Measurements from ENCODE around the gene CIDEC. TPM values are rescaled to one million over a fixed set of nuclear protein-coding genes. Genes with fewer than 3 reads are reported as not detected.
"Not testable (repeated sequence)": the region's sequence is repeated elsewhere in the genome, so short reads cannot be mapped to it uniquely, and the experiment has no call there.

CIDEC gene
- total RNA-seq, 2 donors from 2014 or later = 1.2 to 2.9 TPM

DNA sequence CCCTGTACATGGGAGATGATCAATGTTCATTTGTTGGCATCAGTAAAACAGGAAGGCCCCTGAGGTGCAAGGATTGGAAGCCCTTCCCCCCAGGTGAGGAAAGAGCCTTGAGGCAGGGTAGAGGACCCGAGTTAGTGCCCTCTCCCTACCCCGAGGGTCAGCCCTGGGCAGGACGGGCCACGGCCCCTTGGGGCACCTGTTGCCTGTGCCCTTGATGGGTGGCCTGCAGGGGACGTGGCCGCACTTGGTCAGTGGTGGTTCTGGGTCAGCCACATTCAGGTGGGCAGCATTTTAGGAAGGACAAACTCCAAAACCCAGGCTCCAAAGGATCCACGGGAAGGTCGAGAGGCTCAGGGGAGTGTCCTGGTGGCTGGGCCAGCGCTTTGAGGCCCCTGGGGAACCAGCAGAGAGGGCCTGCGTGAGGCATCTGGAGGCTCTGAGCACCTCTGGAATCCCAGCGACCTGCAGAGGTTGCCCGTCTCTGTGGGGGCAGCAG, 20.5 kb downstream of the CIDEC start:
- intact Hi-C loops (cut with DNase I) = no loop called here
- peak; percentile 66 for DNase-seq (ENCODE audit: low spot score)

DNA sequence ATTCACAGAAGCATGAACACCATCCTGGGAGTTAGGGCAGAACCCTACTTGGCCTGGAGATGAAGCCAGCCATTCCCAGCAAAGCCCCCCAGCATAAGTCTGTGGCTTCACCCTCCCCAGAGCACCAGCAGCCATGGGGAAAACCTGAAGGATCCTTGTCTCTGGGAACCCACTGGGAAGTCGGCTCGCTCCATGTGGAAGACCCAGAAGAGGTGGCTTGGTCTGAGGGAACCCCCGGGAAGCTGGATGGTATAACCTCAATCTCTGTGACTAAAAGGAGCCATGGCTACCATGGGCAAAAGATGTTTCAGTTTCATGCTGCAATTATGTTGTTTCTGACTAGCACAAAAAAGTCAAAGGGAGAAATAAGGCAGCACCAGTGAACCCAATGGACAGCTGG, 24.5 kb downstream of the CIDEC start:
- DNase-seq (ENCODE audit: low spot score) = peak; percentile 18
- intact Hi-C loops (cut with DNase I) = no loop called here

DNA sequence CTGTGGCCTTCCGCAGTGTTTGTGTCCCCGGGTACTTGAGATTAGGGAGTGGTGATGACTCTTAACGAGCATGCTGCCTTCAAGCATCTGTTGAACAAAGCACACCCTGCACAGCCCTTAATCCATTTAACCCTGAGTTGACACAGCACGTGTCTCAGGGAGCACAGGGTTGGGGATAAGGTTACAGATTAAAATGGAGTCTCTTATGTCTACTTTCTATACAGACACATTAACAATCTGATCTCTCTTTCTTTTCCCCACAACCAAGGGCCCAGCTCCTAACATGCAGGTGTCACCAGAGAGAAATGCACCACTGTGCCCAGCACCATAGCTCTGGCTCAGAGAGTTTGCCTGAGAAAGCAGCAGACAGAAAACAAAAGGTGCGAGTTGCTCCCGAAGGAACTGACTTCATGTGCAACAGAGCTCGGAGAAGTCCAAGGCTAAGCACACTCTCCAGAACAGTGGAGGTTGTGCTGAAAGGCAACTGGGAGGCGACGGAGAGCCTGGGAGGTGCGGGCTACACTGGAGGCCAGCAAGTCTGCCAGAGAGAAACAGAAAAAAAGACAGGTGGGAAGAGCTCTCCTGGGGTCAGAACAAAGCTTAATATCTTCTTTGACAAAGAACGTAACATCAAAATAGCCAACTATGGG, 25.6 kb downstream of the CIDEC start:
- DNase-seq (ENCODE audit: low spot score) = peak; percentile 53
- intact Hi-C loops (cut with DNase I) = not testable (repeated sequence)

DNA sequence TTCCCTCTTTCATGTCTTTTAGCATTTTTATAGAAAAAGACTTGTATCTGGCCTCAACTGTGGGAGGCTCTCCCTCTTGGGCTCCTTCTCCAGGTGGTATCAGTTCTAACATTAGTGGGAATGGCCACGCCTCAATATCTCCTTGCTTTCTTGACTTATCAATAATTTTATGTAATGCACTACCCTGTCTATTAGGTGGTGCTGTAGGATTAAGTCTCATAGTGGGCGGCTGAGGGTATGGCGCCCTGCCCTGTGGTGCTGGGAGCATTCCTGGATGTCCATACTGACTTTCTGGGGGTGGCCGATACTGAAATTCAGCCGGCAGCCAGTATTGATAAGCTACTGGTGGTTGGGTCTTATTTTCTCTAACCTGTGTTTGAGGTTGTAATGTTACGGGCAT, 27.5 kb downstream of the CIDEC start:
- intact Hi-C loops (cut with DNase I) = no loop called here
- peak; percentile 60 for DNase-seq (ENCODE audit: low spot score)

DNA sequence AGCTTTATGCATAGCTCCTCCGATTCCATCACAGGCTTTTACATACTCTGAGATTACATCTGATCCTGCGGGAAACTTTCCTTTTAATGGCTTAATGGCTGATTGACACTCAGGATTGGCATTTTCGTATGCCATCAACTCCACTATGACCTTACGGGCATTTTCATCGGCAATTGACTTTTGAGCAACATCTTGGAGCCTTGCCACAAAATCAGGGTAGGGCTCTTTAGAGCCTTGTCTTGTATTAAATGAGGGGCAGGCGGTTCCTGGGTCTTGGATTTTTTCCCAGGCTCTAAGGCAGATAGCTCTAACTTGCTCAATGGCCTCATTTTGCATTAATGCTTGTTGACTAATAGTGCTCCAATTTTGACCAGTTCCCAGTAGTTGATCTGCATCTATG, 28.1 kb downstream of the CIDEC start:
- intact Hi-C loops (cut with DNase I); DNase-seq (ENCODE audit: low spot score): not testable (repeated sequence)

DNA sequence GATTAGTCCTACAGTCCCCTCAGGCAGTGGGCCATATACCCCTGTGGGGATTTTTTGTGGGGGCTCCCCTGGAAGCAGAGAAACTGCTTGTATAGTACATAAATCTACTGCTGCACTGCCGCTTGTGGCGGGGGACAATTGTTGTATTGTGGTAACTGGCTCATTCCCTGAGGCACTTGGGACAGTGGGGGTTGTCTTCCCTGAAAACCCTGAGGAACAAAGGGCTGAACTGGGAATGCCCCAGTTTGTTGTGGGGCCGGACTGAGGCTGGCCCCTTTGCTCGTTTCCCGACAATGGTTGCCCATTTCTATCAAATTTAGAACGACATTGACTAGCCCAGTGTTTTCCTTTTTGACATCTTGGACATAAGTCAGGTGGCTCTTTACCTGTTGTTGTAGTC, 28.7 kb downstream of the CIDEC start:
- intact Hi-C loops (cut with DNase I); DNase-seq (ENCODE audit: low spot score): not testable (repeated sequence)

DNA sequence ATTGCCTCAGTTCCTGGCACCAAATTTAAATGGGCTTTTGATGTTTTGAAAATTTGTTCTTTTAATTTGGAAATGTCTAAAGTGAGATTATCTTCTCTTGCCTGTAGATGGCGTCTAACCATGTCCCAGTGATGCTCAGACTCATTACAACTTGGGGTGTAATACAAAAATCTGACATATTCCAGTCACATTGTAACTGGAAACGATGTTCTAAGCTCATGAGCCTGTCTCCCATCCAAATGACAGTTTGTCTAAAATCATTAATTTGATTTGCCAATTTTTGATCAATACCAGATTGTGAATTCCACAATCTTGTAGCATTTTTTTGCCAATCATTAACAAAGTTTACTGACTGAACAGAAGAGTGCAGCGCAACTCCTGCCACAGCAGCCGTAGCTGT, 31.2 kb downstream of the CIDEC start:
- intact Hi-C loops (cut with DNase I) = loop anchor here in 1 of 2 donors (5.0 kb wide), 1 partner anchor 63 kb away; no protein-coding TSS in a partner anchor
- not testable (repeated sequence) for DNase-seq (ENCODE audit: low spot score)

DNA sequence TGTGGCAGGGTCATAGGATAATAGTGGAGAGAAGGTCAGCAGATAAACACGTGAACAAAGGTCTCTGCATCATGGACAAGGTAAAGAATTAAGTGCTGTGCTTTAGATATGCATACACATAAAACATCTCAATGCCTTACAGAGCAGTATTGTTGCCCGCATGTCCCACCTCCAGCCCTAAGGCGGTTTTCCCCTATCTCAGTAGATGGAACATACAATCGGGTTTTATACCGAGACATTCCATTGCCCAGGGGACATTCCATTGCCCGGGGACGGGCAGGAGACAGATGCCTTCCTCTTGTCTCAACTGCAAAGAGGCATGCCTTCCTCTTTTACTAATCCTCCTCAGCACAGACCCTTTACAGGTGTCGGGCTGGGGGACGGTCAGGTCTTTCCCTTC, 32.2 kb downstream of the CIDEC start:
- intact Hi-C loops (cut with DNase I) = loop anchor here in 1 of 2 donors (5.0 kb wide), 1 partner anchor 64 kb away; no protein-coding TSS in a partner anchor
- not testable (repeated sequence) for DNase-seq (ENCODE audit: low spot score)

DNA sequence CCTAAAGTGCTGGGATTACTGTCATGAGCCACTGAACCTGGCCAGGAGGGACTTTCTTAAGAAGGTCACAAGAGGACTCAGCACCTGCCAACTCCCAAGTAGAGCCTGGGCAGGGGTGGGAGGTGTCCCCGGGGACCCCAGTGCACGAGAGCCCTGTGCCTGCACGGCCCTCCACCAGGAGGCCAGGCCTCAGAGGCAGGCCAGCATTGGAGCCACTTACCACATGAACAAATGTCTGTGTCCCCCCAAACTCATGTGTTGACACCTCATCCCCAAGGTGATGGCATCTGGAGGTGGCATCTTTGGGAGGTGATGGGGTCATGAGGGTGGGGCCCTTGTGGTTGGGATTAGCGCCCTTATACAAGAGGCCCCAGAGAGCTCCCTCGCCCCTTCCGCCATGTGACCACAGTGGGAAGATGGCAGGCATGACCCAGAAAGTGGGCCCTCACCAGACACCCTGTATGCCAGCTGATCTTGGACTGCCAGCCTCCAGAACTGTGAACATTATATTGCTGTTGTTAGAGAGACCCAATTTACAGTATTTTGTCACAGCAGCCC, 33.0 kb downstream of the CIDEC start:
- DNase-seq (ENCODE audit: low spot score) = peak; percentile 78
- intact Hi-C loops (cut with DNase I) = loop anchor here in 1 of 2 donors (5.0 kb wide), 1 partner anchor 65 kb away; no protein-coding TSS in a partner anchor

DNA sequence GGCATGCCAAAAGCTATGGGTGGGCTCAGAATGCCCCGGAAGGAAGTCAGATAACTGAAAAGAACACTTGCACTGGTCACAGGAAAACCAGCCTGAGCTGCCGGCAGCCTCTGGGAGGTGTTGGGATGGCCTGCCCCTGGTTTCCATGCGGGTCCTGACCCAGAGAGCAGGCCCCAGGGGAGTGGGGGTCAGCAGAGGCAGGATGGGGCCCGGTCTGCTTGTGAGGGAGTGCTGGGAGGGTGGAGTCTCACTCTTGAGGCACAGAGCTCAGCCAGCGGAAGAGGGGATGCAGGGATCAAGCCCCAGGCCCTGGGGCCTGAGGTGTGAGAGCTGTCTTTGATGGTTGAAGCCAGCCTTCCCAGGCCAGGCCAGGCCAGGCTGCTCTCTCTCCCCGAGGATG, 33.8 kb downstream of the CIDEC start:
- DNase-seq (ENCODE audit: low spot score) = peak; percentile 74
- intact Hi-C loops (cut with DNase I) = loop anchor here in 1 of 2 donors (5.0 kb wide), 1 partner anchor 66 kb away; no protein-coding TSS in a partner anchor

DNA sequence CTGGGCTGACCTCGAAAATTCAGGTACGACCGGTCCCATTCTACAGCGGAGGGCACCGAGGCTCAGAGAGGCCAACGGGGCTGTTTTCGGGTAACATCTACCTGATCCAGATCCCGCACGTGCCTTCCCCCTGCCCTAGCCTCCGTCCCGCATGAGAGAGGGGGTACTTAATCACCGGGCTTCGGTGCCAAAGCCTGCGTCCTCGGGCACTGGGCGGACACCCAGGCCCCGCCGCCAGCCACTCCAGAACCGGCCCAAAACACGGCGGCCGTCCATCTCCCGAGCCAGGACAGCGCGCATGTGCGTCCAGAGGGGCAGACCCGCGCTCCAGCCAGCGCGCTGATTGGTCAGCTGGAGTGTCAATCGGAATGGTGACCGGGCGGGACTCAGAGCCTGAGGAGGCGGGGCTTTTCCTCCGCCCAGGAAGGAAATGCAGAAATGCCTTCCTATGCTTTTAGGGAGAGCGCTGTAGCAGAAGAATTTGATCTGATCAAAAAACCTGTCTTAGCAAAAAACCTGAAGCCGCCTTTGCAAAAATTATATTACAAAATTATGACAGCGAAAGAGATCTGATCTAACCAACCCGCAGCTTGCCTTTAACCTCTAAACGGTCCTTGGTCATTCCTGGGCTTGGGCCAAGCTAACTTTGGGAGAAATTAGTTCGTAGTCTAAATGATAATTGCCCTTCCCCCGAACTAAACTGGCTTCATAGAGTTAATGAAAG, 36.2 kb downstream of the CIDEC start, which contains the start of gene RPUSD3:
TSS of gene RPUSD3 (minus strand) at position 294 of the 724 bp plus-strand sequence. CDS start at position 276, 18 bp downstream.
- intact Hi-C loops (cut with DNase I) = loop anchor here in 1 of 2 donors (5.0 kb wide), 1 partner anchor 73 kb away; the partner anchor contains the start of gene IL17RC
- DNase-seq (ENCODE audit: low spot score) = peak; percentile 100

DNA sequence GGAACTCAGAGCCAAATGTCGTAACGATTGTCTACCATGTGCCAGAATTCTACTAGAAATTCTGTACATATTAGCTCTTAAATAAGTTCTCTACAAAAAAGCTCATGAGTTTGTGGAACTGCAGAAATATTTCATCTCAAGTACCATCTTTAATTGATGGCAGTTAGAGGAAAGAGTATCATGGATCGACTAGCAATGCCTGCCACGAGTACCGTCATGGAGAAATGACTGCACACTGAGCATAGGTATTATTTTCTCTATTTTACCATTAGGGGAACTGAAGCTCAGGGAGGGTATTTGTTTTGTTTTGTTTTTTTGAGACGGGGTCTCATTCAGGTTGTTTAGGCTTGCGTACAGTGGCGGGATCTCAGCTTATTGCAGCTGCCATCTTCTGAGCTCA, 39.0 kb downstream of the CIDEC start:
- no peak for DNase-seq (ENCODE audit: low spot score)
- intact Hi-C loops (cut with DNase I) = loop anchor here in 1 of 2 donors (5.0 kb wide), 1 partner anchor 76 kb away; the partner anchor contains the start of gene IL17RC

DNA sequence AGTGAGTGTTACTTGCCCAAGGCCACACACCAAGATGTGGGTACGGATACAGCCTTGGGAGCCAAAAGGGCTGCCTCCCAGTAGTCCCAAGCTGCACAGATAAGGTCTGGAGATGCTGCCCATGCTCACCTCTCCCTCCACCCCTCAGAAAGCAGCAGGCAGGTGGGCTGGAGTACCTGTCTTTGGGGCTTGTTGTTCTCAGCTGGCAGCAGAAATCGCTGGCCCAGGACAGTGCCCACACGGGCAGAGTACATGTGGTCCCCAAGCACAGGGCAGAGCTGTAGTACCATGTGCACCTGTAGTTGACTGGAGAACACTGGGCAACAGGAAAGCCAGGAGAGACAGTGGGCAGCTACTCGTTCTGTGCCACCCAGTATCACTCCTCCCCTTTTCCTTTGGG, 41.2 kb downstream of the CIDEC start:
- DNase-seq (ENCODE audit: low spot score) = no peak
- intact Hi-C loops (cut with DNase I) = no loop called here

DNA sequence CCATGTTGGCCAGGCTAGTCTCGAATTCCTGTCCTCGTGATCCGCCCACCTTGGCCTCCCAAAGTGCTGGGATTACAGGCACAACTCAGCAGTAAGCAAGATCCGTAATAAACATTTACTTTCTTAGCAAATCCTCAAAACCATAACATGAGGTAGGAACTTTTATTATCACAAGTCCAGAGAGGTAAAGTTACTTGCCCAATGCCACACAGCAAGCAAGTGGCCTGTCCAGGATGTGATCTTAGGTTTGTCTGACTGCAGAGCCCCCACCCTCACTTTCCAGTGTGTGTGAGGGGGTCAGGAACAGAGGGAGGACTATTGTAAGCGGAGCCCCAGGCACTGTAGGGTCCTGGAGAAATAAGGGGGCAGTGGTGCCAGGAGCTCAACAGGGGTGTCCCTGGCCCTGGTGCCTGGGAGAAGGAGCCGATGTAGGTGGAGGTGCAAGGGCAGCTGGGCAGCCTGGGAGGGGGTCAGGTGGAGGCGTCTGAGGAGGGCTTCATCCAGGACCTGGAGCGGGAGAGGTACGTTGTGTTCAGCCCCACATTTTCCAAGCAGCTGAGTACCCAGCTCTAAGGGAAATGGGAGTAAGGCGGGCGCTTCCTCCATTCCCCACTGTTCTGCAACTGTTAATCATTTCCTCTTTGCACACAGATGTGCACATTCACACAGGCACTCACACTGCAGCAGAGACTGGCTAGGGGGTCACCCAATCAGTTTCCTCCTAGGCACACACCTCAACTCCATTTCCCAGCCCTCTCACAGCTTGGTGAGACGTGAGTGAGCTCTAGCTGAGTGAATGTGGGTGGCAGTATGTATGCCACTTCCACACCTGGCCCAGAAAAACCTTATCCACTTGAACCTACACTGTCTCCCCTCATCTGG, 42.1 kb downstream of the CIDEC start:
- peak; percentile 69 for DNase-seq (ENCODE audit: low spot score)
- intact Hi-C loops (cut with DNase I) = no loop called here

DNA sequence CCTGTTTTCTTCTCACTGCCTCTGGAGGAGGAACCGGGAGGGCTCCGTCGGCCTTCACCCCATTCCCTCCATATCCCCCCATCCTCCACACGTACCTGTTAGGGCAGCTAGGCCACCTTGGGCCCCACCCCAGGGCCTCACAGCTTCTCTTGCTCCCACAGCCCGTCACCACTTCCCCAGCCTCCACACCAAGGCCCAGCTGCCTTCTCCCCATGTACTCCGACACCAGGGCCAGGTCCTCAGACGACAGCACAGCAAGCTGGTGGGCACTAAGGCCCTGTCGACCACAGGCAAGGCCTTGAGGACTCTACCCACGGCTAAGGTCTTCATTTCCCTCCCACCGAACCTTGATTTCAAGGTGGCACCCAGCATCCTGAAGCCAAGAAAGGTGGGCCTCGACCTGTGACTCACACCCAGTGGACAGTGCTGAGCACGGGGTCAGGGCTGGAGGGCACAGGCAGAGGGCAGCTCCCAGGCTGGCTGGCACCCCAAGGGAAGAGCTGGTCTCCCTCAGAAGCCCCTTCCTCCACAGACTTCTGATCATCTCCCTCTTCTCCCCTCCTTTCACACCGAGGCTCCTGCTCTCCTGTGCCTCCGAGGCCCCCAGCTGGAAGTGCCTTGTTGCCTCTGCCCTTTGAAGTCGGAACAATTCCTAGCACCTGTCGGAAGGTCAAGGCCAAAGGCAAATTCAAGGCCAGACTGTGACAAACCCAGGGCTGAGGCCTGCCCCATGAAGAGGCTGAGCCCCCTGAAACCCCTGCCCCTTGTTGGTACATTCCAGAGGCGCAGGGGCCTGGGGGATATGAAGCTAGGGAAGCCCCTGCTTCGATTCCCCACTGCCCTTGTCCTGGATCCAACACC, 45.3 kb downstream of the CIDEC start:
- intact Hi-C loops (cut with DNase I) = no loop called here
- peak; percentile 76 for DNase-seq (ENCODE audit: low spot score)

DNA sequence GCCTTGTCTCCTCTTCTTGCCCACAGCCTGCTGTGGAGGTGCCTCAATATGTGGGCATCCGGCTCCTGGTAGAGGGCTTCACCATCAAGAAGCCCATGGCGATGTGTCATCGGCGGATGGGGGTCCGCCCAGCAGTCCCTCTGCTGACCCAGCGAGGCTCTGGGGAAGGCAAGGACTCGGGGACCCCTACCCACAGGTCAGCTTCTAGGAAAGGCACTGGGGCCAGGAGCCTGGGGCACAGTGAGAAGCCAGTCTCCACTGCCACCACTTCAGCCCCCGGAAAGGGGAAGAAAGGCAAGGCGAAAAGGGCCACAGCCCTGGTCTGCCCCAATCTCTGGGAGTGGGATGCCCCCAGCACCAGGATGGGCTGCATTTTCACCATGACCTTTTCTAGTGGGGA, 47.0 kb downstream of the CIDEC start:
- DNase-seq (ENCODE audit: low spot score) = peak; percentile 75
- intact Hi-C loops (cut with DNase I) = no loop called here

DNA sequence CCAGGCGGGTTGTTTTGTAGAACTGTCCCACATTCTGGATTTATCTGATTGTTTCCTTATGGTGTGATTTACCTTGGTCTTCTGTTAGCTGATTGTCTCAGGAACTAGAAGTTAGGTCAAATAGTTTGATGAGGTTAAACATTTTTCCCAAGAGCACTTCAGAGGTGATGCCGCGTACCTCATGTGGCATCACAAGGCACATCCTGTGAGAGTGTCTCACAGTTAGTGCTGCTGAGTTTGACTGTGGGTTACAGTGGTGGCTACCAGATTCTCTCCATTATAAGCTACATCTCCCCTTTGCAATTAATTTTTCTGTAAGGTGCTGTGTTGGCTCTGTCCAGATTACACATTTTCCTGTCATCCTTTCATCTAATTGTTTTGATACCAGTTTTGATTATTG, 48.8 kb downstream of the CIDEC start:
- DNase-seq (ENCODE audit: low spot score) = no peak
- intact Hi-C loops (cut with DNase I) = no loop called here
